M059J (cell line): ENCODE data around the gene ADGRV1. TPM values are rescaled to one million over a fixed set of nuclear protein-coding genes. Genes with fewer than 3 reads are reported as not detected.
A peak's percentile ranks its signal among the peaks of the same experiment; 100 is the strongest.

Experiments used
- DNase-seq: peaks from one replicate; pipeline ENCODE4 v3.0.0-alpha.2; 2012; ENCODE audit warnings: low read depth
- total RNA-seq: library from RNA; depleted of rRNA; stranded (reverse); fragments of >200 nt; shearing (Covaris generic); gene quantifications from 2 replicates; pipeline ENCODE4 v1.2.3, GENCODE V29; 2014; rRNA removed

Gene ADGRV1, protein sequence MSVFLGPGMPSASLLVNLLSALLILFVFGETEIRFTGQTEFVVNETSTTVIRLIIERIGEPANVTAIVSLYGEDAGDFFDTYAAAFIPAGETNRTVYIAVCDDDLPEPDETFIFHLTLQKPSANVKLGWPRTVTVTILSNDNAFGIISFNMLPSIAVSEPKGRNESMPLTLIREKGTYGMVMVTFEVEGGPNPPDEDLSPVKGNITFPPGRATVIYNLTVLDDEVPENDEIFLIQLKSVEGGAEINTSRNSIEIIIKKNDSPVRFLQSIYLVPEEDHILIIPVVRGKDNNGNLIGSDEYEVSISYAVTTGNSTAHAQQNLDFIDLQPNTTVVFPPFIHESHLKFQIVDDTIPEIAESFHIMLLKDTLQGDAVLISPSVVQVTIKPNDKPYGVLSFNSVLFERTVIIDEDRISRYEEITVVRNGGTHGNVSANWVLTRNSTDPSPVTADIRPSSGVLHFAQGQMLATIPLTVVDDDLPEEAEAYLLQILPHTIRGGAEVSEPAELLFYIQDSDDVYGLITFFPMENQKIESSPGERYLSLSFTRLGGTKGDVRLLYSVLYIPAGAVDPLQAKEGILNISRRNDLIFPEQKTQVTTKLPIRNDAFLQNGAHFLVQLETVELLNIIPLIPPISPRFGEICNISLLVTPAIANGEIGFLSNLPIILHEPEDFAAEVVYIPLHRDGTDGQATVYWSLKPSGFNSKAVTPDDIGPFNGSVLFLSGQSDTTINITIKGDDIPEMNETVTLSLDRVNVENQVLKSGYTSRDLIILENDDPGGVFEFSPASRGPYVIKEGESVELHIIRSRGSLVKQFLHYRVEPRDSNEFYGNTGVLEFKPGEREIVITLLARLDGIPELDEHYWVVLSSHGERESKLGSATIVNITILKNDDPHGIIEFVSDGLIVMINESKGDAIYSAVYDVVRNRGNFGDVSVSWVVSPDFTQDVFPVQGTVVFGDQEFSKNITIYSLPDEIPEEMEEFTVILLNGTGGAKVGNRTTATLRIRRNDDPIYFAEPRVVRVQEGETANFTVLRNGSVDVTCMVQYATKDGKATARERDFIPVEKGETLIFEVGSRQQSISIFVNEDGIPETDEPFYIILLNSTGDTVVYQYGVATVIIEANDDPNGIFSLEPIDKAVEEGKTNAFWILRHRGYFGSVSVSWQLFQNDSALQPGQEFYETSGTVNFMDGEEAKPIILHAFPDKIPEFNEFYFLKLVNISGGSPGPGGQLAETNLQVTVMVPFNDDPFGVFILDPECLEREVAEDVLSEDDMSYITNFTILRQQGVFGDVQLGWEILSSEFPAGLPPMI (N-terminal part only)
- 0.12 and 0.47 TPM in 2 replicates for total RNA-seq

DNA sequence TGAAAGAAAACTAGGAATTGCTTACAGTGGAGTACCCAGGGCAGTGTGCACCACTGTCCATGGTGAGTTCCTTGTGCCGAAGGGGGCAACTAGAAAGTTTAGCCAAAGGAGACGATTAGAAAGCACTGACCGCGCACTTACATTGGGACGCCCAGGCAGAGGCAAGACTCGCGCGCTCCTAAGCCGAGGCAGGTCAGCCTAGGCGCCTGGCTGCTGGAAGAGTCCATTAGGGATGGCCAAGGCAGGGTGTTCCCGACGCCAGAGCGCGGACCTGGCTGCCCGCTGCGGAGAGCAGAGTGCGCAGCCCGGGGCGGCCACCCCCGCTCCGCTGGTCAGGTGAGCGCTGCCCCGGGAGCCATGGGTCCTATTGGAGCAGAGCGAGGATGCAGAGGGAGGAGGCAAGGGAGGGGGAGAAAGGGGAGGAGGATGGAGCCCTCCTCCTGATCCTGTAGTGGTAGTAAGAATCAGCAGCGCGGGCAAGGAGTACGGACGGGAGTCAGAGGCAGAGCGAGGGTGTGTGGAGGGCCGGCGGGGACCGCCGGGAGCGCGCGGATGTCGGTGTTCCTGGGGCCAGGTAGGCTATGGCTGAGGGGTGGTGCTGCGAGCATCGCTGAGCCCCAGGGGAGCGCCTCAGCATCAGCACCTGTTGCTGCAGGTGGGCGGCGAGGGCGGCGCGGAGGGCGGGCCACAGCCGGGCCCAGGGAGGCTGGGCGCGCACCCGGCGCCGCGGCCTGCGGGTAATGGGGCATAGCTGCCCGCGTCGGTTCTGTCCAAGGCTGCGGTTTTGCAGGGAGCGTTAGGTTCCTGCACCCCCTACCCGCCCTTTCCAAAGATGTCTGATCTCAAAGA is at the start of gene ADGRV1:
Gene ADGRV1, plus strand, starts transcription at position 454 of the 849 bp plus-strand sequence. Its CDS starts 99 bp downstream, at position 553.
- DNase-seq = peak; percentile 61

DNA sequence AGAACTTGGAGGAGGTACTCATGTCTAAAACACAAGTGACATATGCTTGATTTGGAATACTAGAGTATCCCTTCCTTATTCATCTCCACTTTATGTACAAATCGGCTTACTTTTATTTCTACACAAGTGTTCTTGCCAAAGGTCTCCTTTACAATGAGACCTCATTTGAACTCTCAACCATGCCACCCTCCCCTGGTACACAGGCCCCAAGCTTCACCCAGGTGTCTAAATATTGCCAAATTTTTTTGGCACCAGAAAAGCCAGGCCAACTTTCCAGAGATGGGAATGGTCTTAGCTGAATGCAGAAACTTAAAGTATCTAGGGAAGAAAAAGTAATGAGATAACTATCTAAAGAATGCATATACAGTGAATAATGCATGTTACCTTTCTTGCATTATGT is 48.2 kb upstream of the ADGRV1 start:
- DNase-seq = no peak

DNA sequence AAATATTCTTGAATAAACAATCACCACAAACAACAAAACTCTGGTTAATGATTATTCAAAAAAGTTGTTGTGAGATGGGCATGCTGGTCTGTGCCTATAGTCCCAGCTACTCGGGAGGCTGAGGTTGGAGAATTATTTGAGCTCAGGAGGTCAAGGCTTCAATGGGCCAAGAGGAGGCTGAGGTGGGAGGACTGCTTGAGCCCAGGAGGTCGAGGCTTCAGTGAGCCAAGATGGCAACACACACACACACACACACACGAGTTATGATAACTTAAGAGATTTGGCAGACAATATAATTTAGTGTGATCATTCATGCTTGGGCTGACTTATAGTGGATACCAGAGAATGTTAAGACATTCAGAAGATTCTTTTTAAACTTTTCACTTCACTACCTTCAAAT is 44.1 kb upstream of the ADGRV1 start:
- no peak for DNase-seq

- DNase-seq = no peak
Observed at GRCh38 chr5:90518661-90519060, 39.9 kb upstream of the ADGRV1 start.

DNA sequence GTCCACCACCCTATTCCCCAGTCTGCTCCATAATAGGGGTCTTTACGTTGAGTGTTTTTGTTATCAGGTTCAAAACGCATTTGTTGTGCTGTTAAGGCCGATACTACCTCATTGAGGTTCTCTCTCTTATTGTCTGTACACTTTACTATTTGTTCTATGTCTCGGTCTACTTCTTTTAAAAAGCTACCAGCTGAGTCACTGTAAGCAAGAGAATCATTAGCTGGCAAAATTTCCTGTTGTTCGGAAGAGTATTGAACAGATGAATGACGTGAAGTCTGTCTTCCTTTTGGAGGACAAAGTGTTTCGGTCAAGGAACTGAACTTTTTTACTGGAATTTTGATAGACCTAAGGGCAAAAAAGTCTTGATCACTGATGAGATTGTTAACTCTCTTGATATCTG is 39.5 kb upstream of the ADGRV1 start:
- DNase-seq = no peak

GRCh38 chr5:90528601-90529193 is 29.9 kb upstream of the ADGRV1 start:
- DNase-seq = peak; percentile 24

DNA sequence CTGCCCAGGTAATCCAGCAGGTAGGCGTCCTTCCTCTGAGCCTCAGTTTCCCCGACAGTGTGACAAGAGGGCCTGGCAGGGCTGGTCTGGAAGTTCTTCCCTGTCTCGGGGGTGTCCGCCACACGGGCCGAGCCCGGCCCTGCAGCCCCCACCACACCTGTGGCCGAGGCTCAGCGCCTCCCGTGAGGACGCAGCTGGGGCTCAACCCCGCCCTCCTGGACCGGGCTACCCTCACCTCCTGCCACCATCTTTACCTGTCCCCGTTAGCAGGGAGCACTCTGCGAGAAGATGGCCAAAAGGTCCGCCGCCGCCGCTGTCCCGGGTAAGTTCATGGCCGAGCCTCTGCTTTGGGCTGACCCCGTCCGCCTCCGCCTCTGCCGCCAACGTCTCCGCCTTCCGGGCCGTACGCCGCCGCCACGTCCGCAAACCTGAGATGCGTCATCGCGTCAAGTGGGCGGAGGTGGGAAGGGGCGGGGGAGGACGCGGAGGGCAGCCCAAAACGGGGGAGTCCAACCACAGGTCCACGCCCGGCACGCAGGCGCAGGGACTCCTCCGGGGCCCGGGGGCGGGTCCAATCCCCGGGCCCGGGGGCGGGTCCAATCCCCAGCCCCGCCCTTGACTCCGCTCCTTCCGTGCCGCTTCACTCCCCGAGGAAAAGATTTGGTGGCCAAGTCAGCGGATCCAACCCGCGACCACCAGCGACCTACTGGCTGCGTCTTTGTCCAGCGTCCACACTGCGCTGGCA is 29.2 kb upstream of the ADGRV1 start, which contains the start of gene LYSMD3:
Gene LYSMD3, minus strand, starts transcription at position 391 of the 745 bp plus-strand sequence. CDS start 4,295 bp downstream, outside the sequence.
- DNase-seq = peak; percentile 94

- peak; percentile 81 for DNase-seq
Observed at GRCh38 chr5:90529939-90530677, 28.5 kb upstream of the ADGRV1 start.

- DNase-seq = no peak
Observed at GRCh38 chr5:90530736-90531487, 27.7 kb upstream of the ADGRV1 start.

DNA sequence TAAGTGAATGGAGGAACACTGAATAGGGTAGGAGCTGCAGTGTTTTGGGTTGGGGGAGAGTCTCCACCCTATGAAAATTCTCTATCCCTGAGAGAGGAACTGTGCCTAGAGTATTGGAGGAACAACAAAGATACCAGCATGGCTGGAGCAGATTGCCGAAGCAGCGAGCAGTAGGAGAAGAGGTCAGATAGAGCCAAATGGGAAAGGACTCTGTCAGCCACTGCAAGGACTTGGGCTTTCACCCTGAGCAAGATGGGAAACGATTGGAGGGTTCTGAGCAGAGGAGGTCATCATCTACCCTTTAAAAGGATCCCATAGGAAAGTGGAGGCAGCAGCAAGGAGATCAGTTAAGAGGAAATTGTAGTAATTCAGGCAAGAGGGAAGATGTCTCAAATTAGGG is 24.8 kb upstream of the ADGRV1 start:
- no peak for DNase-seq

DNA sequence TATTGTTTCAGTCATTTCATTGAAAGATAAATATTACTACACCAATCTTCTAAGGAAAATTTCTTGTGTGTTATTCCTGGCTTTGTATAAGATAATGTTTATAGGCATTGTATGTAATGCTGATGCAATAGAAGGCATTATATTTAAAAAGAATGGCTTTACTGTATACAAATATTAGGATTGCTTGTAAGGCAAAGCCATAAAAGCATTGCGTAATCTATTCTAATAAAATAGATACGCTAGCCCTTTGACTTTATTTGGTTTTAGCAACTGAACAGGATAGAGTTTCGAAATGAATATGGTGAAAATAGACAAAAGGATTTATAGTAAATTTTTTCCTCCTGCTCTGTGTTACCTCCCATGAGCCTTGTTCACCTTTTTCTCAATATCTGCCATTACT is 23.7 kb upstream of the ADGRV1 start:
- no peak for DNase-seq

DNA sequence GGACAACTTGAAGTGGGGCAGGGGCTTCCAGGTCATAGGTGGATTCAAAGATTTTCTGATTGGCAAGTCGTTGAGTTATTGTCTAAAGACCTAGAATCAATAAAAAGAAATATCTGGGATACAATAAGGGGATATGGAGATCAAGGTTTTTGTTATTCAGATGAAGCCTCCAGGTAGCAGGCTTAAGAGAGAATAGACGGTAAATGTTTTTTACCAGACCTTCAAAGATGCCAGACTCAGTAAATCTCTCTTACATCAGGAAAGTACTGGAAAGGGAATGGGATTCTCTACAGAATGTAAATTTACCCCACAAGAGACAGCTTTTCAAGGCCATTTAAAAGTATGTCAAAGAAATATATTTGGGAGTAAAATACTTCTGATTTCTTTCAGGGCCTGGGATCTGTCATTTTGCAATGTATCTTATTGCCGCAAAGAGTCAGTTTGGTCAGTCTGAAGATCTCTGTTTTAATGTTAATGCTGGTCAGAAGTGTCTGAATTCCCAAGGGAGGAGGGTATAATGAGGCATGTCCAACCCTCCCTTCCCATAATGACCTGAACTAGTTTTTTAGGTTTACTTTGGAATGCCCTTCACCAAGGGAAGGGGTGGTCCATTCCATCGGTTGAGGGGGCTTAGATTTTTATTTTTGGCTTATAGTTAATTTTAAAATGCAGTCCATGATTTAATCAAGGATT is 15.6 kb upstream of the ADGRV1 start:
- no peak for DNase-seq

DNA sequence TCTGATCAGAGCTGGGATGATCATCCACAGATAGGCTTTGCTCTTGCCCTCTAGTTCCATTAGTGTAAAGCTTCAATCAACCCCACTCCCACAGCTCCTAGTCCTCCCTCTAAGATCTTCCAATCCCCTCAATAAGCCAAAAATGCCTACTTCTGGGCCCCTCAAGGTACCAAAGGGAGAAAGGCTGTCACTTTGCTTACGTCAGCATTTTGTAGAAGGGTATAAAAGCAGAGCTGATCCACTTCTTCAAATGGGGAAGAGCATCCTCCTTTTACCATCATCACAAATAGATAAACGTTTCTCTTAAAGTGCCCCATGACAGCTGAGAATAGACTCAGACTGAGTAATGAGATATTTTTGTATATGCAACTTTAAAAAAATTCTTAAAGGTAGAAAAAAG is 13.1 kb upstream of the ADGRV1 start:
- no peak for DNase-seq

GRCh38 chr5:90546216-90546837 is 12.3 kb upstream of the ADGRV1 start:
- no peak for DNase-seq

DNA sequence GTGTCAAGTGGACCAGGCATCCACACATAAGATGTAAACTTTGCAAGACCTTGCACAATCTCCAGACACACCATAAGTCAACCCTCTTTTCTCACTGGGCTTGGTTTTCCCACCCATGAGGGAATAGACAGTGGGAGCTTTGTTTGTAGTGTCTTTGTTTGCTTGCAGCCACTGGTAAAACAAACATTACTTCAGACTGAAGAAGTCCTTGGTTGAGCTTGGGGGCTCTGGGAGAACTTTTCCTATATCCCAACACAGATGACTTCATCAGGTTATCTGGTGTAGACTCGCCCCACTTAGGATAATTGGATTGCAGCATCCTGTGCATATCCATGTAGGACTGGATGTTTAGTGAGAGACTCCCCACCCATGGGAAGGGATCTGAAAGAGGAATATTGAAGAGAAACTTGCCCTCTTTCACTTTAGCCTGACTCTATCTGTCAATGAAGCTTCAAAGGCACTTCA is 11.5 kb upstream of the ADGRV1 start:
- DNase-seq = no peak

DNA sequence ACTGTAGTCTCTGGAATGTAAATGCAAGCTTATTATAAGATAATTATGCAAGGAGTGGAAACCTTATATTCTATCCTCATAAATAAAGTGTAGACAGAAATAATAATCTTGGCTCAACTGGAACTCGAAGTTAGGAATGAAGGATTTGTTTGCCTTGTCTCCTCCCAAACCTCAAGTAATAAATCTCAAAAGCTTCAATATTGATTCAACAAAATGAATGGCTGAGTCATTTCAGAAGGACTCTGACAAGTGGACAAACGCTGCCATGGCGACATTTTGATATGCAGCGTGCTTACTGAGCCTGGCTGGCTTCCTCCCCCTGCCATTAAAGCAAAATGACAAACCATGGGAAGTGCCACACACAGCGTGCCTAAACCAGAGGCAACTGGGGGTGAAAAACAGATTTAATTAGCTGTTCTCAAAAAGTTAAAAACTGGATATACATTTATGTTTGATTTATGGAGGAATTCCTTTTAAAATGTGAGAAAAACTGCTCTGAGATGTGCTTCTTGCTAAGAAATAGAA is 10.5 kb upstream of the ADGRV1 start:
- DNase-seq = peak; percentile 34

- no peak for DNase-seq
Observed at GRCh38 chr5:90549223-90549622, 9.4 kb upstream of the ADGRV1 start.
